HCT116 (cell line): ENCODE results near the gene SELE. TPM values are rescaled to one million over a fixed set of nuclear protein-coding genes. Genes with fewer than 3 reads are reported as not detected.

Experiments
- ATAC-seq: fragments of 200-7000 bp; cut with Tn5 transposase; 2 replicates; pipeline ENCODE4 v1.9.1; 2020; ENCODE audit warnings: mild to moderate bottlenecking, moderate library complexity
- BruUV-seq: library from RNA; stranded (reverse); fragments of 400-500 nt; replicated peaks from 2 replicates; lab custom pipeline; 2021; lab: Mats Ljungman, UMichigan
- CTCF ChIA-PET: fragments of 300-600 bp; sonication (Branson Sonifier 250); formaldehyde crosslinking; loops from one replicate; lab custom pipeline; 2021; ENCODE audit warnings: antibody characterized with exemption; lab: Charles Lee
- POLR2A ChIA-PET: fragments of 300-600, 350-600 bp; sonication (Branson Sonifier 250); formaldehyde crosslinking; loops from one replicate; lab custom pipeline; 2021; ENCODE audit warnings: antibody characterized with exemption; lab: Charles Lee
- RAD21 ChIA-PET, 2 experiments: fragments of 300-600 bp; sonication (Branson Sonifier 250); formaldehyde crosslinking; loops; one replicate each; lab custom pipeline; 2023; ENCODE audit warnings: low total read pairs in 2 of 2; ENCODE audit not compliant: uncharacterized antibody in 2 of 2, unreplicated experiment in 2 of 2, low non-redundant PET in 1 of 2; lab: Charles Lee
- DNase-seq: peaks from one replicate; pipeline ENCODE4 v3.0.0-alpha.2; 2010; ENCODE audit warnings: low read depth, low spot score
- H2AFZ ChIP-seq: fragments of 200-600 bp; shearing (Covaris generic), sonication (generic); 2 replicates; pipeline ENCODE4 v1.6.1; 2017; ENCODE audit warnings: low read depth, mixed run types, mixed read lengths, antibody characterized with exemption, low read length; ENCODE audit not compliant: poor library complexity, severe bottlenecking
- H3K27ac ChIP-seq: 2 replicates; pipeline ENCODE4 v1.5.1; 2012; ENCODE audit warnings: low read depth, low read length
- H3K27me3 ChIP-seq: fragments of 200-600 bp; sonication (generic); 2 replicates; pipeline ENCODE4 v1.6.1; 2016; ENCODE audit warnings: mixed run types, low read length, mixed read lengths; ENCODE audit not compliant: insufficient read depth
- H3K36me3 ChIP-seq, 2 experiments: fragments of 200-500 bp in 1 of 2; fragments of 200-600 bp in 1 of 2; sonication (Bioruptor generic) in 1 of 2; sonication (generic) in 1 of 2; 2 replicates each; pipeline versions ENCODE4 v1.5.1 to v1.6.1; 2014 to 2016; ENCODE audit warnings: low read length in 2 of 2, inconsistent platforms in 1 of 2, mixed read lengths in 1 of 2, mixed run types in 1 of 2; ENCODE audit not compliant: insufficient read depth in 2 of 2, control insufficient read depth in 1 of 2
- H3K4me1 ChIP-seq, 2 experiments: fragments of 200-600 bp in 1 of 2; sonication (generic) in 1 of 2; 2 replicates each; pipeline versions ENCODE4 v1.5.1 to v1.6.1; 2012 to 2017; ENCODE audit warnings: low read length in 2 of 2, inconsistent platforms in 1 of 2, mild to moderate bottlenecking in 1 of 2, mixed read lengths in 1 of 2, mixed run types in 1 of 2, moderate library complexity in 1 of 2; ENCODE audit not compliant: insufficient read depth in 2 of 2, control insufficient read depth in 1 of 2
- H3K4me2 ChIP-seq: fragments of 200-600 bp; sonication (generic); 2 replicates; pipeline ENCODE4 v1.6.1; 2017; ENCODE audit warnings: mixed run types, low read length, mixed read lengths
- H3K4me3 ChIP-seq, 2 experiments: fragments of 200-600 bp in 1 of 2; sonication (generic) in 1 of 2; replicated peaks in 1 of 2; 2 replicates each; pipeline ENCODE4 v1.5.1; 2011 to 2016; ENCODE audit warnings: low read length in 2 of 2, control low read depth in 1 of 2, low read depth in 1 of 2, mild to moderate bottlenecking in 1 of 2, mixed read lengths in 1 of 2, mixed run types in 1 of 2
- H3K79me2 ChIP-seq: fragments of 200-600 bp; sonication (generic); 2 replicates; pipeline ENCODE4 v1.6.1; 2017; ENCODE audit warnings: mild to moderate bottlenecking, mixed run types, low read length, moderate library complexity, mixed read lengths; ENCODE audit not compliant: insufficient read depth
- H3K9ac ChIP-seq: fragments of 200-600 bp; sonication (generic); 2 replicates; pipeline ENCODE4 v1.6.1; 2016; ENCODE audit warnings: low read length, mixed read lengths
- H3K9me2 ChIP-seq: fragments of 200-600 bp; sonication (generic), shearing (Covaris generic); 2 replicates; pipeline ENCODE4 v1.6.1; 2017; ENCODE audit warnings: mixed run types, mild to moderate bottlenecking, moderate library complexity; ENCODE audit not compliant: insufficient read depth
- H3K9me3 ChIP-seq, 2 experiments: fragments of 200-500 bp in 1 of 2; fragments of 200-600 bp in 1 of 2; sonication (Bioruptor generic) in 1 of 2; sonication (generic) in 1 of 2; 2 replicates each; pipeline ENCODE4 v1.6.1; 2014 to 2017; ENCODE audit warnings: low read length in 2 of 2, mixed read lengths in 2 of 2, inconsistent platforms in 1 of 2, low read depth in 1 of 2, mild to moderate bottlenecking in 1 of 2, mixed run types in 1 of 2, moderate library complexity in 1 of 2; ENCODE audit not compliant: control insufficient read depth in 1 of 2, insufficient read depth in 1 of 2
- H4K20me1 ChIP-seq: fragments of 200-600 bp; sonication (generic), shearing (Covaris generic); 2 replicates; pipeline ENCODE4 v1.6.1; 2017; ENCODE audit warnings: mixed run types, mild to moderate bottlenecking, moderate library complexity; ENCODE audit not compliant: insufficient read depth
- ATF3 ChIP-seq: IDR thresholded peaks from 2 replicates; pipeline ENCODE4 v1.6.1; 2012
- EZH2phosphoT487 ChIP-seq: fragments of 200-600 bp; IDR thresholded peaks from 2 replicates; pipeline ENCODE4 v1.6.1; 2018; ENCODE audit warnings: antibody characterized with exemption, borderline replicate concordance
- POLR2A ChIP-seq: IDR thresholded peaks from 2 replicates; pipeline ENCODE4 v1.7.0; 2011; ENCODE audit warnings: borderline replicate concordance; ENCODE audit not compliant: insufficient read depth, insufficient read length; ENCODE audit errors: extremely low read depth
- POLR2AphosphoS5 ChIP-seq: IDR thresholded peaks from 2 replicates; pipeline ENCODE4 v1.6.1; 2011; ENCODE audit warnings: mild to moderate bottlenecking, low read depth, low read length, moderate library complexity
- SIN3A ChIP-seq: IDR thresholded peaks from 2 replicates; pipeline ENCODE4 v1.6.1; 2012; ENCODE audit warnings: low read depth
- SRF ChIP-seq: IDR thresholded peaks from 2 replicates; pipeline ENCODE4 v1.6.1; 2012; ENCODE audit warnings: low read depth
- TCF7L2 ChIP-seq: IDR thresholded peaks from 2 replicates; pipeline ENCODE4 v1.7.0; 2011; ENCODE audit warnings: borderline replicate concordance, inconsistent platforms; ENCODE audit not compliant: insufficient read depth, insufficient read length; ENCODE audit errors: extremely low read depth
- YY1 ChIP-seq: IDR thresholded peaks from 2 replicates; pipeline ENCODE4 v1.6.1; 2011; ENCODE audit warnings: low read length, low read depth, moderate library complexity, mild to moderate bottlenecking; ENCODE audit not compliant: insufficient replicate concordance; ENCODE audit errors: extremely low read depth
- intact Hi-C: fragments of 100-400 bp; cut with micrococcal nuclease; formaldehyde crosslinking; loops from 2 replicates; pipeline ENCODE4 v1.10.0; 2022
- total RNA-seq: library from RNA; stranded (reverse); gene quantifications from one replicate; pipeline ENCODE4 v1.2.1, GENCODE V29; 2021; ENCODE audit not compliant: unreplicated experiment
- TF ChIP-seq, protein P1 (sequence below): IDR thresholded peaks from 2 replicates; pipeline ENCODE4 v1.6.1; 2011; ENCODE audit warnings: mild to moderate bottlenecking, low read length, moderate library complexity; ENCODE audit not compliant: insufficient replicate concordance; ENCODE audit errors: extremely low read depth

The SELE gene
- total RNA-seq, 1 experiment from 2014 or later: not detected

- ATAC-seq: no peak
- DNase-seq: no peak
- H3K4me3 ChIP-seq: no peak overlapping the region
- no peak overlapping the region for H3K4me2 ChIP-seq
- no peaks in the 10 kb centered on the region for H3K36me3 ChIP-seq
- RAD21 ChIA-PET: no interaction called here
- BruUV-seq: no TSS peak
- no peaks in the 10 kb centered on the region for H3K79me2 ChIP-seq
- intact Hi-C loops: no loop called here
- no peaks in the 10 kb centered on the region for H3K27me3 ChIP-seq
- no peak overlapping the region for H3K9ac ChIP-seq
- POLR2A ChIA-PET: no interaction called here
- H3K9me3 ChIP-seq: no peaks in the 10 kb centered on the region
- H2AFZ ChIP-seq: no peak overlapping the region
- no peaks in the 10 kb centered on the region for H4K20me1 ChIP-seq
- CTCF ChIA-PET: no interaction called here
- TF ChIP-seq POLR2A: no peak
- no peak for TF ChIP-seq POLR2AphosphoS5
- TF ChIP-seq TCF7L2: no peak
- TF ChIP-seq SIN3A: no peak
- TF ChIP-seq YY1: no peak
- no peak for TF ChIP-seq ATF3
- TF ChIP-seq, protein P1, sequence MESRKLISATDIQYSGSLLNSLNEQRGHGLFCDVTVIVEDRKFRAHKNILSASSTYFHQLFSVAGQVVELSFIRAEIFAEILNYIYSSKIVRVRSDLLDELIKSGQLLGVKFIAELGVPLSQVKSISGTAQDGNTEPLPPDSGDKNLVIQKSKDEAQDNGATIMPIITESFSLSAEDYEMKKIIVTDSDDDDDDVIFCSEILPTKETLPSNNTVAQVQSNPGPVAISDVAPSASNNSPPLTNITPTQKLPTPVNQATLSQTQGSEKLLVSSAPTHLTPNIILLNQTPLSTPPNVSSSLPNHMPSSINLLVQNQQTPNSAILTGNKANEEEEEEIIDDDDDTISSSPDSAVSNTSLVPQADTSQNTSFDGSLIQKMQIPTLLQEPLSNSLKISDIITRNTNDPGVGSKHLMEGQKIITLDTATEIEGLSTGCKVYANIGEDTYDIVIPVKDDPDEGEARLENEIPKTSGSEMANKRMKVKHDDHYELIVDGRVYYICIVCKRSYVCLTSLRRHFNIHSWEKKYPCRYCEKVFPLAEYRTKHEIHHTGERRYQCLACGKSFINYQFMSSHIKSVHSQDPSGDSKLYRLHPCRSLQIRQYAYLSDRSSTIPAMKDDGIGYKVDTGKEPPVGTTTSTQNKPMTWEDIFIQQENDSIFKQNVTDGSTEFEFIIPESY: no peak
- TF ChIP-seq SRF: no peak
- TF ChIP-seq EZH2phosphoT487: no peak
- H3K27ac ChIP-seq: no peak overlapping the region
- peaks cover 7 to 19% of the 10 kb centered on the region in 2 experiments for H3K4me1 ChIP-seq
- no peaks in the 10 kb centered on the region for H3K9me2 ChIP-seq
Measured at GRCh38 chr1:169776440-169776839, 42.6 kb upstream of the SELE start.
